ENCODE data around the gene DDT.
"Not testable (repeated sequence)": the region's sequence is repeated elsewhere in the genome, so short reads cannot be mapped to it uniquely, and the experiment has no call there.

The DDT gene

DNA sequence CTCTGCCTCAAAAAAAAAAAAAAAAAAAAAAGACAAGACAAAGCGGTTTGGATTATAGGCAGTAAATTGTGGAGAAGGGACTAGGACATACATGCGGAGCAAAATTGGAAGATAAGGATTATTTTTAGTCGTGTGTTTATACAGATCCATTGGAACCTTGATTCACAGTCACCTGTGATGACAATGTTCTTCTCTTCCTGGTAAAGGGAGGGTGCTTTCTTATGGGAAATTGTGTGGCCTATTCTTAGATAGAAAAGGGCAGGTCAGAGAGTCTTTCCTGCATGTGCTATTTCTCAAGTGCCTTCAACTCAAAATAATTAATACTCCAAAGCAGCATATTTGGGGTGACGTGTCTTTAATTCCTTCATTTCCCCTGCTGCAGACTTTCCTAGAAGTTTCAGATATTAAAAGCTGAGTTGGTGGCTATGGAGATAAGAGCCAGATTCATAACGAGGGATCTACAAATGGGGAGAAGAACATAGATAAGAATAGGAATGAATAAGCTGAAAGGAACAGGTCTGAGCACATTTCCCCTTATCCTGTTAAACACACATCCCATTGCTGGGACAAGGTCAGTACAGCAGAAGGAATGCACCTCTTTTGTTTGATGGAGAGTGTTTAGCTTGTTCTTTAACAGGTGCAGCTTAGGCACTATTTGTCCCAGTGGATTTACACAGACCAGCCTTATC lies 35.8 kb downstream of the DDT start:
- in situ Hi-C loops (cut with HindIII; ENCODE audit: low sequenced_read_pairs): no loop called here
- TF ChIP-seq, protein P1, sequence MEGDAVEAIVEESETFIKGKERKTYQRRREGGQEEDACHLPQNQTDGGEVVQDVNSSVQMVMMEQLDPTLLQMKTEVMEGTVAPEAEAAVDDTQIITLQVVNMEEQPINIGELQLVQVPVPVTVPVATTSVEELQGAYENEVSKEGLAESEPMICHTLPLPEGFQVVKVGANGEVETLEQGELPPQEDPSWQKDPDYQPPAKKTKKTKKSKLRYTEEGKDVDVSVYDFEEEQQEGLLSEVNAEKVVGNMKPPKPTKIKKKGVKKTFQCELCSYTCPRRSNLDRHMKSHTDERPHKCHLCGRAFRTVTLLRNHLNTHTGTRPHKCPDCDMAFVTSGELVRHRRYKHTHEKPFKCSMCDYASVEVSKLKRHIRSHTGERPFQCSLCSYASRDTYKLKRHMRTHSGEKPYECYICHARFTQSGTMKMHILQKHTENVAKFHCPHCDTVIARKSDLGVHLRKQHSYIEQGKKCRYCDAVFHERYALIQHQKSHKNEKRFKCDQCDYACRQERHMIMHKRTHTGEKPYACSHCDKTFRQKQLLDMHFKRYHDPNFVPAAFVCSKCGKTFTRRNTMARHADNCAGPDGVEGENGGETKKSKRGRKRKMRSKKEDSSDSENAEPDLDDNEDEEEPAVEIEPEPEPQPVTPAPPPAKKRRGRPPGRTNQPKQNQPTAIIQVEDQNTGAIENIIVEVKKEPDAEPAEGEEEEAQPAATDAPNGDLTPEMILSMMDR (IDR thresholded peaks at IDR 0.05; ENCODE audit: low read depth, low read length): no peak
- DNase-seq (ENCODE audit: low read depth, low spot score): no peak
- no peak overlapping the region for H3K4me3 ChIP-seq (ENCODE audit: low read depth, low read length)

DNA sequence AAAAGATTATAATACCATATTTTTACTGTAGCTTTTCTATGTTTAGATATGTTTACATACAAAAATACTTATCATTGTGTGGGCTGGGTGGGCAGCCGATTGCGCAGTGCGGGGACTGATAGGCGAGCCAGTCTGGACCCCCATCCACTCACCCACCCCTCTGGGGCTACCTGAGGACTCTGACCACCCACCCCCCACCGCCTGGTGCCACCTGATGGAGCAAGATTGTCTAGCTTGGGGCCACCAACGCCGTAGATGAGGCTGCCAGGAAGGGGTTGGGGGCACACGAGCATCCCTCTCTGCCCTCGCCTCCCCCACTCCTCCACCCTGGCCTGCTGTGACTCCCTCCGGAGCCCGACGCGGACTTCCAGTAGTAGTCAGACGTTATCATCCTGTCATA lies 47.7 kb downstream of the DDT start:
- DNase-seq (ENCODE audit: low read depth, low spot score): no peak
- TF ChIP-seq, protein P1 (IDR thresholded peaks at IDR 0.05; ENCODE audit: low read depth, low read length): no peak
- H3K4me3 ChIP-seq (ENCODE audit: low read depth, low read length): no peak overlapping the region
- in situ Hi-C loops (cut with HindIII; ENCODE audit: low sequenced_read_pairs): no loop called here

DNA sequence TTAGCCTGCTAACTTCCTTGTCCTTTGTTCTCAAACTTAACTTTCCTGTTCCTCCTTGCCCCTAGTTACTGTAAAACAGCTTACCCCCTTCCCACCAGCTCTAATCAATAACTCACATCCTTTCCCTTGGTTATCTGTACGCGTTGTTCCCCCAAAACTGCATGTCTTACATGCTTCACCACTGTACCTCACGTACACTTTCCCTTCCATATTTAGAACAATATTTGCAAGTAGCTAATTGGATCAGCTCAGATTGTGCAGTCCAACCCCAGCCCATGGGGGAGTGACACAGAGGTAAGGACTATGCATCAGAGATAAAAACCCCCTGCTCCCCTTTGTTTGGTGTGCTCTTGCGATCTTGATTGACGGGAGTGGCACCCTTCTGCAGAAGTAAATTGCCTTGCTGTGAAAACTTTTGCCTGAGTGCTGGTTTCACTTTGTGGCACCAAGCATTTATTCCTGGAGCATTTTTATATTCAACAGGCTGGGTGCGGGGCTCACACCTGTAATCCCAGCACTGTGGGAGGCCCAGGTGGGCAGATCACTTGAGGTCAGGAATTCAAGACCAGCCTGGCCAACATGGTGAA lies 49.1 kb downstream of the DDT start:
- TF ChIP-seq, protein P1 (IDR thresholded peaks at IDR 0.05; ENCODE audit: low read depth, low read length): no peak
- in situ Hi-C loops (cut with HindIII; ENCODE audit: low sequenced_read_pairs): no loop called here
- DNase-seq (ENCODE audit: low read depth, low spot score): no peak
- no peak overlapping the region for H3K4me3 ChIP-seq (ENCODE audit: low read depth, low read length)

- in situ Hi-C loops (cut with HindIII; ENCODE audit: low sequenced_read_pairs): no loop called here
- TF ChIP-seq, protein P1 (IDR thresholded peaks at IDR 0.05; ENCODE audit: low read depth, low read length): no peak
Observed at GRCh38 chr22:23922921-23923320, 51.3 kb downstream of the DDT start.

GRCh38 chr22:23921586-23922201 lies 52.5 kb downstream of the DDT start:
- DNase-seq (ENCODE audit: low read depth, low spot score); in situ Hi-C loops (cut with HindIII; ENCODE audit: low sequenced_read_pairs): not testable (repeated sequence)

More at GRCh38 chr22:23922921-23923320, 51.3 kb downstream of the DDT start:
- no peak overlapping the region for H3K4me3 ChIP-seq (ENCODE audit: low read depth, low read length)
- no peak for DNase-seq (ENCODE audit: low read depth, low spot score)

More at GRCh38 chr22:23921586-23922201, 52.5 kb downstream of the DDT start:
- H3K4me3 ChIP-seq (ENCODE audit: low read depth, low read length): not testable (repeated sequence)

Data from astrocyte of the spinal cord (primary cell).